HepG2 (cell line): ENCODE data around the gene WDHD1. TPM values are rescaled to one million over a fixed set of nuclear protein-coding genes. Genes with fewer than 3 reads are reported as not detected.

Experiments used
- CREB3 ChIP-seq: sonication (generic); formaldehyde crosslinking; IDR thresholded peaks from 2 replicates; pipeline ENCODE4 v1.5.0; 2020; ENCODE audit warnings: missing genetic modification reagents
- MXD1 ChIP-seq: sonication (generic); formaldehyde crosslinking; IDR thresholded peaks from 2 replicates; pipeline ENCODE4 v1.4.0; 2020; ENCODE audit warnings: mild to moderate bottlenecking, missing genetic modification reagents
- NFAT5 ChIP-seq: sonication (generic); formaldehyde crosslinking; IDR thresholded peaks from 2 replicates; pipeline ENCODE4 v1.4.0; 2020; ENCODE audit warnings: missing genetic modification reagents
- PRDM10 ChIP-seq: sonication (generic); formaldehyde crosslinking; IDR thresholded peaks from 2 replicates; pipeline ENCODE4 v1.4.0; 2020; ENCODE audit warnings: low read depth, missing genetic modification reagents
- REL ChIP-seq: sonication (generic); formaldehyde crosslinking; conservative IDR thresholded peaks from 2 replicates; pipeline ENCODE4 v1.8.0; 2022; ENCODE audit warnings: mild to moderate bottlenecking, missing genetic modification reagents, moderate library complexity
- SNAPC5 ChIP-seq: sonication (generic); formaldehyde crosslinking; IDR thresholded peaks from 2 replicates; pipeline ENCODE4 v1.8.1; 2023; ENCODE audit warnings: mild to moderate bottlenecking, missing genetic modification reagents, borderline replicate concordance
- SRSF1 ChIP-seq: fragments of 200-400 bp; formaldehyde crosslinking; optimal IDR thresholded peaks from 2 replicates; pipeline ENCODE3; 2017; ENCODE audit warnings: mild to moderate bottlenecking, low read depth, low read length, moderate library complexity
- TOE1 ChIP-seq: sonication (generic); formaldehyde crosslinking; IDR thresholded peaks from 2 replicates; pipeline ENCODE4 v1.4.0; 2020; ENCODE audit warnings: mild to moderate bottlenecking, missing genetic modification reagents
- ZBTB20 ChIP-seq: sonication (generic); formaldehyde crosslinking; IDR thresholded peaks from 2 replicates; pipeline ENCODE4 v1.8.1; 2023; ENCODE audit warnings: missing genetic modification reagents, low read depth, mild to moderate bottlenecking, borderline replicate concordance
- ZBTB26 ChIP-seq: IDR thresholded peaks from 2 replicates; pipeline ENCODE4 v1.6.1; 2016; ENCODE audit warnings: missing compliant biosample characterization, missing genetic modification reagents, borderline replicate concordance
- ZBTB7B ChIP-seq: sonication (generic); formaldehyde crosslinking; IDR thresholded peaks from 2 replicates; pipeline ENCODE4 v1.4.0; 2020; ENCODE audit warnings: missing genetic modification reagents
- ZKSCAN8 ChIP-seq: IDR thresholded peaks from 2 replicates; pipeline ENCODE4 v1.6.1; 2016; ENCODE audit warnings: borderline replicate concordance, missing genetic modification reagents, missing compliant biosample characterization
- ZMYM2 ChIP-seq: sonication (generic); formaldehyde crosslinking; IDR thresholded peaks from 2 replicates; pipeline ENCODE4 v1.8.0; 2022; ENCODE audit warnings: mild to moderate bottlenecking, missing genetic modification reagents
- ZNF263 ChIP-seq: sonication (generic); formaldehyde crosslinking; IDR thresholded peaks from 2 replicates; pipeline ENCODE4 v1.4.0; 2020; ENCODE audit warnings: missing genetic modification reagents
- ZNF788 ChIP-seq: sonication (generic); formaldehyde crosslinking; IDR thresholded peaks from 2 replicates; pipeline ENCODE4 v1.5.0; 2020; ENCODE audit warnings: mild to moderate bottlenecking, missing genetic modification reagents, borderline replicate concordance
- ZNF83 ChIP-seq: sonication (generic); formaldehyde crosslinking; IDR thresholded peaks from 2 replicates; pipeline ENCODE4 v1.4.0; 2020; ENCODE audit warnings: missing genetic modification reagents, mild to moderate bottlenecking, borderline replicate concordance
- polyA plus RNA-seq, 8 experiments: library from polyadenylated mRNA; depleted of rRNA in 3 of 8; stranded (reverse) in 7 of 8; unstranded in 1 of 8; fragments of >200 nt; fragmentation: Illumina TruSeq in 4 of 8; extraction: Trizol in 4 of 8; gene quantifications; 2 replicates each; pipeline versions ENCODE4 v1.2.1 to v1.2.3, GENCODE V29; 2011 to 2016; ENCODE audit warnings: low read depth in 4 of 8, missing spikeins in 1 of 8, mixed read lengths in 1 of 8; ENCODE audit not compliant: insufficient read depth in 1 of 8
- total RNA-seq, 5 experiments: library from RNA; depleted of rRNA; stranded (reverse); fragments of >200 nt; fragmentation: Illumina TruSeq; extraction: Trizol; gene quantifications; 2 replicates each; pipeline ENCODE4 v1.2.3, GENCODE V29; 2016; ENCODE audit warnings: low read depth in 1 of 5

WDHD1 gene
- total and polyA plus RNA-seq, 2 of the 13 experiments (the other 11 are each of a cell fraction or from before 2014, with no cell fraction given), result 5.5 to 27.5 TPM

GRCh38 chr14:55051423-55052268 is 24.7 kb upstream of the WDHD1 start, which contains the start of gene MAPK1IP1L (continued):
- TF ChIP-seq MXD1 (CRISPR knock-in tag) (no peak; the same call in none of the 2 replicates), SRSF1 (peak; percentile 84), ZKSCAN8 (CRISPR knock-in tag) (peak; percentile 87; the same call in 1 of the 2 replicates), SNAPC5 (CRISPR knock-in tag) (peak; percentile 94), PRDM10 (CRISPR knock-in tag) (0 out of 2 replicates have a peak, but pooled peaks have one; percentile 40), TOE1 (CRISPR knock-in tag) (peak; percentile 92), ZNF788 (CRISPR knock-in tag) (peak; percentile 98), ZBTB7B (CRISPR knock-in tag) (no peak; the same call in 1 of the 2 replicates), ZNF83 (no peak), NFAT5 (CRISPR knock-in tag) (no peak), REL (no peak), CREB3 (CRISPR knock-in tag) (no peak; the same call in 1 of the 2 replicates), ZBTB26 (CRISPR knock-in tag) (no peak), ZNF263 (peak; percentile 38; the same call in 1 of the 2 replicates), ZBTB20 (CRISPR knock-in tag) (peak; percentile 68), ZMYM2 (CRISPR knock-in tag) (no peak)
